ENCODE results near the gene PXDC1.

Gene PXDC1, protein sequence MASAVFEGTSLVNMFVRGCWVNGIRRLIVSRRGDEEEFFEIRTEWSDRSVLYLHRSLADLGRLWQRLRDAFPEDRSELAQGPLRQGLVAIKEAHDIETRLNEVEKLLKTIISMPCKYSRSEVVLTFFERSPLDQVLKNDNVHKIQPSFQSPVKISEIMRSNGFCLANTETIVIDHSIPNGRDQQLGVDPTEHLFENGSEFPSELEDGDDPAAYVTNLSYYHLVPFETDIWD

DNA sequence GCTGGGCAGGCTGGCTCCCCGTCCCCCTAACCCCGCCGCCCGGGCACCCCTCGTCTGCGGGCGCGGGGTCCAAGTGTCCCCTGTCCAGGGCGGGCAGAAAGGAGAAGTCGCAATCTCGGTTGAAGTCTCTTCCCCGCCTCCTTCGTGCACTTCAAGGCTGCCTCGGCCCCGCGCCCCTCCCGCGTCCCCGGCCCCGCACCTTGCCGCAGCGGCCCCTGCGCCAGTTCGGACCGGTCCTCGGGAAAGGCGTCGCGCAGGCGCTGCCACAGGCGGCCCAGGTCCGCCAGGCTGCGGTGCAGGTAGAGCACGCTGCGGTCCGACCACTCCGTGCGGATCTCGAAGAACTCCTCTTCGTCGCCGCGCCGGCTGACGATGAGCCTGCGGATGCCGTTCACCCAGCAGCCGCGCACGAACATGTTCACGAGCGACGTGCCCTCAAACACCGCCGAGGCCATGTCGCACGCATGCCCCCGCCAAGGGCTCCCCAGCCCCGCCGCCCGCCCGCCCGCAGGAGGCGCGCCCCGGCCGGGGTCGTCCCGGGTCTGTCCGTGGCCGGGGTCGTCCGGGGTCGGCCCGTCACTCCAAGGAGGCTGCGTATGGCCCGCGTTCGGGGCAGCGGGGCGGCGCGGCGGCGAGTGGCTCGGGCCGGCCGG, at the start of gene PXDC1:
Gene PXDC1 (minus strand): TSS at position 637 of the 653 bp plus-strand sequence. CDS start 182 bp downstream, at position 455.
- DNase-seq (ENCODE audit: low read depth in 2 of 2), result no peak

DNA sequence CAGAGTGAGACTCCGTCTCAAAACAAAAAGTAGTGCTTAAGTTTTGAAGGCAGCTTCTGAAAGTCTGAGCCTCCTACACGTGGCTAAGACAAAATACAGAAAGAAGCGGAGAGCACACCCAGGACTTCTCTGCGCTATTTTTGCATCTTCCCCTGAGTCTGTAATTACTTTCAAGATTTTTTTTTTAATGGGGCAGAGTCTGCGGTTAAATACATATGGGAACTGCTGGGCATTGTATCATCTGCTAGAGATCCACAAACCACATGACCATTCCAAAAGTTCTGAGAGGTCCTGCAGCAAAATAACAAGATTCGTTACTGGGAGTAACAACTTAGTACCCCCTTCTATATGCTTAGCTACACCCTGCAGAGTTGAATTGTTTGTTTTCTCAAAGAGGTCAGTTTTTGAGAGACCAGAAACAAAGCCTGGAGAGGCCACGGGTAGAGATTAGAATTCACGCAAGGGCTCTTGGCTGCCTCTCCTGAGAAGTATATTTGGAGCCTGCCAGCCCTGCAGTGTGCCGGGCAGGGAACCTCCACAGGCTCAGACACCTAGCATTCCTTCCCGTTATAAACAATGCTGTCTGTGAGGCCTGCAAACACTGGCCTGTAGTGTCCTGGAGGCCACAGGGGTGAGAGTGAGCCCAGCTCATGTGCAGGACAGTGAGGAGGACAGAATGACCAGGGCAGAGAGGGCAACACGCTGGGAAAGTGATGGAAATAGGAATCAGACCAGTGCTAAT, 49.5 kb upstream of the PXDC1 start:
- DNase-seq (ENCODE audit: low read depth in 2 of 2), result no peak

DNA sequence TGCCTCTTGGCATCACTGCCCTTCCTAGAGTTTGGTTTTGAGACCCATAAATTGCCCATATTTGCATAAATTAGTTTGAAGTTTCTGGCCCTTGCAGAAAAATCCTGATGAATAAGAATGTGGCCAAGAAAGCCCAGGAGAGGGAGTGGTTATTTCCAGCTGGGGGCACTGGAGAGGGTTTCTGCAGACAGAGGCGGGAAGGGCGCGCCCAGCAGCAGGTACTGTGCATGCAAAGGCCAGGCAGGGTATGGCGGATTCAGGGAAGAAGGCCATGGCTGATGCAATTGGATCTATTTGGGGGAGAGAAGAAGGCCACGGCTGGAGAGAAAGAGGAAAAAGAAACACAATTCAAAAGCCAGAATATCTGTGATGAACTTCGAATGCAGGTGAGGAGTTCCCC, 48.2 kb upstream of the PXDC1 start:
- DNase-seq (ENCODE audit: low read depth in 2 of 2), result no peak

DNA sequence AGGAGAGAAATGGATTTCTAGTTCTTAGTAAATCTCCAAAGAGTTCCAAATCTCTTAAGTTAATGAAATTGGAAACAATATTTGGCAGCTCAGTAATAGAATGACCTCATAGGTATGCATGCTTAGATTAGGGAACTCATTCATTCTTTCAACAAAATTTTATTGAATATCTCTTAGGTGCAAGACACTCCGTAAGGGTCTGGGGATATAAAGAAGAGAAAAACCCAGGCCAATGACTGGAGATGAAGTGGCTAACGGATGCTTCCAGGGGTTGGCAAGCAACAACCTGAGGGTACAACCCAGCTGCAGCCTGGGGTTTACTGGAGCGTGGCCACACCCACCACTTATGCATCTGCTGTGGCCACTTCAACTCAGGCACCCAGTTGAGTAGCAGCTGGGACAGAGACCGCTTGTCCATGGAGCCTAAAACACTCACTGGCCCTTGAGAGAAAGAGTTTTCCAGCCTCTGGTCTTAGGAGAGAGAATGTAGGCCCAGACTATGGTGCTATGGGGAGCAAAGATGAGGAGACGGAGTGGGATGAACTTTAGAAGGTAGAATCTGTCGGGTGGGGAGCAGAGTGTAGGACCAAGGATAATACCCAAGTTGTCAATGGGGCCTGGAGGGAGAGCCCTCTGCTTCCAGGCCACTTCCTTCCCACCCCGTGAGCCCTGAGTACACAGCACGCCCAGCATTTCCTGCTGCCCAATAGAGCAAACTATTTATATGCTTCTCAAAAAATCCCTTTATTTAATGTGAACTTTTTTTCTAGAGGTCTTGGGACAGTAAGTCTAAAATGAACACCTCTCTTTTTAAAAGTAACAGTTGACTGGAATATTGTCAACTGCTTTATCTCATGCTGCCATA, 46.8 kb upstream of the PXDC1 start:
- no peak for DNase-seq (ENCODE audit: low read depth in 2 of 2)

DNA sequence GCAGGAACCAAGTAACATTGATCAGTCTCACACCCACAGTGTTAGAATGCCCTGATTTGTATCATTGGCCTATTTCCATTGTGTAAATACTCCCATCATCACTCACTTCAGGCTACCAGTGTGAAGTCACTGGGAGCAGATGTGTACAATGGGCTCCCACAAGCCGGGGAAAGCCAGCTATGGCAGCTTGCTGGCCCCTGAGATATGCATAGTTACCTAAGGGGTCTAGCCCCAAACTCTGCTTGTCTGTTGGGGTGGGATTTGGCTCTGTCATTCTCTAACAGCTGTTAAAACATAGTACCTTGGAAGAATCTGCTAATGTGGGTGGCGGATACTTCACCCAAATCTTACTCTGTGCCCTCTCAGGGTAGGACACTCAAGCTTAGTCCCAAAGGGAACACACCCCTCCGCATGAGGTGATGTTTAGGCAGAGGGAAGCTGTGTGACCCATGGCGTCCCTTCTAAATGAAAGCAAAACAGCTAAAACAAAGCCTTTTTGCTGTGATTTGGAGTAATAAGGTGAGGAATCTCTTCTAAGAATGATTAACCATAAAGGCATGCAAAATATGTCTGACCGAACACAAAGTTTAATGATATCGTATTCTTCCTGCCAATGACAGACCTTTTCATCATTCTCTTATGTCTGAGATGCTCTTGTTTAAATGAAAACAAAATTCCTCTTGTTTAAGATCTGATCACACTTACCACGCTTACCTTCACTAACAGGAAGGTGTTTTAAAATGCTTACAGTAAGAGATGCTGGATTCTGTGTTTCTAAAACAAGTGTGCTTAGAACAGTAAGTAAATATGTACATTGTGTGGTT, 45.9 kb upstream of the PXDC1 start:
- DNase-seq (ENCODE audit: low read depth in 2 of 2), result peak; percentile 83 to 85

DNA sequence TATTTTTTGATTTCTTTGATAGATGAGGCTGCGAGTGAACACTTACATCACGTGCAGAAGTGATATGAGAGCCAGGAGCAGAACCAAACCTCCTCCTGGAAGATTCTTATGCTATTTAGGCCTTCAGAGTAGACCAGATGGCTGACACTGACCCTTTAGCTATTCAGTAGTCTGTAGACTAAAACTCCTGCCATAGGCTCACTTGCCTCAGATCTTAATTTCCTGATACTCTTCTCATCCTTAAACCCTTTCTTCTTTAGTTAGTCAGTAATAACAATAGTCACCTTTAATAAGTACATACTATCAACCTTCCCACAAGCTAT, 45.2 kb upstream of the PXDC1 start:
- no peak for DNase-seq (ENCODE audit: low read depth in 2 of 2)

DNA sequence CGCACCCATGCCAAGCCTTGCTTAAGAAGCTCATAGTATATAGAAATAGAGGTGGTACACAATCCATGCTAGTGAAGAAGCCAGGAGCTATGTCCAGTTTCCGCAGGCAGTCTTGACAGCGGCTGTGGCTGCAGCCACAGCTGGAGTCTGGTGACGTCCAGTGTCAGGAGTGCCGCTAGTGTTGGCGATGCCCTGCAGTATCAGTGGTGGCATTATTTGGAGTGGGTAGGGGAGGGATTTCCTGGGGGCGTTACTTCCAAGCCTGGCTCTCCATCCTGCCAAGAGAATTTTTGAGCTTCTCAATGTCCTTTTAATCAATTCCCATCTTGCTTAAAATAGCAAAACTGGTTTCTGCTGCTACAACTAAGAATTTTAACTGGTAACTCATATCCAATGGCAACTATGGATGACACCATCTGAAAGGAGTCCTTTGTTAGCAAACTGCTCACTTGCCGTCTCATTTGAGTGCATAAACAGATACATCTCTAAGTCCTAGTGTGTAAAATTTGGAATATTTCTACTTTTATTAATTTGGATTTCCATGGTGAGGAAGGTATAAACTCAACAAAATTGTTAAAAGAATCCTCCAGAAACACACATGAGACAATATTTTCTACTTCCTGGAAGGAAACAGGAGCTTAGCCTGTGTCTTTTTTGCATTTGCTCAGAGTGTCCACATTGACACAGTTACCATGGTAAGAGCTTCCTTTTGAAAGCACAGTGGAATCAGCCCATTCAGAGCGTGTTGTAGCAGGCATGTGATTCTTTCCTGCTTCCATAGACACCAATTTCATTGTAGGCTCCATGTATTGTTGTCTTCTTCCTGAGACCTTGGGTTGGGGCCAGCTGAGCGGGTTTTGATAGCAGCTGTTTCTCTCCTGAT, 44.6 kb upstream of the PXDC1 start:
- no peak for DNase-seq (ENCODE audit: low read depth in 2 of 2)

DNA sequence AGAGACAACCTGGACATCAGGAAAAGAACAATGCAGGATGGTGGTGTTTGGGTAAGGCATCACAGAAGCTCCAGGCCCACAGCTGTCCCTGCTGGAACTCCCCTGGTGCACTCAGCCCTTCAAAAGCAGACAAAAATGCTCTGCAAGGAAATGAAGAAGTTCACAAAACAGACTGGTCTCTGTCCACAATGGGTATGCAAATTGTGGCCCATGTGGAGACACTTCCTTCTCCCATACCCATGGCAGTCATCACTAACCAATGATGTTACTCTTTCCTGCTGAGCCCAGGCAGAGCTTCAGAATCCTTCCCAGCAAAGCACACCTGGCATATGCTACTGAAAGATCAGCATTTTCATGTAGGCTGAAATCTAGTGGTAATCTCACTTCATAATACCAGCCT, 42.6 kb upstream of the PXDC1 start:
- DNase-seq (ENCODE audit: low read depth in 2 of 2), result no peak

DNA sequence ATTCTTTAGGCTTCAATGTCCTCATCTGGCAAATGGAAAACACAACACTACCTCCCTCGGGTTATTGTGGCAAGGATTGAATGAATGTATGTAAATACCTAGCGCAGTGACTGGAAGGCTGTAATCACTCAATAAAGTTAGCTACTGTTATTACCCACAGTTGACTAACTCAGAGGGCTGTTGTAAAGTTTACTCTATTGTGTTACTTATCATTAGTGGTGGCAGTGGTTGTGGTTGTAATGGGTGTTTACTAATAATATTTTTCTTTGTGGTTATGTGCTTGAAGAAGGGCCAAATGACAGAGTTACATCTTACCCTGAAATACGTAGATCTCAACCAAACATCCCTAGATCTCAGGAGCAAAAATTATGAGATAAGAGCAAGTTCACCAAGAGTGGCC, 42.0 kb upstream of the PXDC1 start:
- DNase-seq (ENCODE audit: low read depth in 2 of 2), result no peak

DNA sequence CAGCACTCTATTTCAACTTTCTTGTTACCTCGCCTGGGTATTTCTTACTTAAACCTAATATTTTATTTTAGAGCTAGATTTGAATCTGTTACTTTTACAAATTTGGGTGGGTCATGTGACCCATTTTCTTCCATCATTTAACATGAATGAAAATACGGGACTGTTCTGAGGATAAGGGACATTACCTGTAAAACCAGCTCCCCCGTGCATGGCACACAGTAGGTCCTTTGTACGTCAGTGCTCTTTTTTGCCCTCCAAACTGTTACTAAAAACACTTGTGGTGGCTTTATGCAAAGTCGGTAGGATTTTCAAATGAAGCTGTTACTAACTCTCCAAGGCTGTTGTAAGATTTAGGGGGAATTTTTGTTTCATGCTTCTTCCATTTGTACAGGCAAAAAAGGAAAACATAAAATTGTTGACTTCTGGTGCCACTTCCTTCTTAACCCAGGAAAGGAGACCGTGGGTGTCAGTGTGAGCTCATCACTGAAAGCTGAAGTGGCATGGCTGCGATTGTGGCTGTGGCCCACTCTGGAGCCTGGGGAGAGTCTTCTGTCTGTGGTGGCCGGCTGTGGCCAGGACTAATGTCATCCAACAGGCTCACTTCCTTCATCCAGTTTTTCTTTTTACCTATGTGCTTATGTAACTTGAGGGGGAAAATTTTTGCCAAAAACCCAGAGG, 40.2 kb upstream of the PXDC1 start:
- no peak for DNase-seq (ENCODE audit: low read depth in 2 of 2)

DNA sequence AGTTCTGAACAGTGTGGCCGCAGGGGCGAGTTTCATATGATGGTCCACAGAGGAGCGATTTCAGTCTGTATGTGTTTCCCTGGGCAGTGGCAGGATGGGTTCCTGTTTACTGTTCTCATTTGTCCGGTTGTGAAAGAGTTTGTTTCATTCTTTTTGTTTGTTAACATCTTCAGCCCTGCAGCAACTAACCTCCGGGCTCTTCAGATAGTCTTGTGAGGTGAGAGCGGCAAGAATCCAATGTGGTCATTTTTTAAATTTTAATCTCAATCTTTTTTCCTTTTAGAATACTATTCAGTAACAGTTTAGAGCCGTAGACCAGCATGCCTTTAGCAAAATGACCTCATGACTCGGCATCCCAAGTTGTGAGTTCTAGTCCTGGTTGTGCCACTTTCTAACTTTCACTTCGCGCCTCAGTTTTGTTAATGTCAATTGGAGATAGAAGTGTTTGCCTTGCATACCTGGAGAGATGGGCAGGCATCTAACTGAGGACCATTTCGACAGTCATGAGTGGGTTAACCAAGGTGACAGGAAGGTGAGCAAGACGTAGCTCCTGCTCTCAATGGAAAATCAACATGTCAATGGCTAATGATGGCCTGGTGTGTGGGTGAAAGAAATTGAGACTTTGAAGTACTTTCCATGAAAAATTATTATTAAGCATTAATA, 38.5 kb upstream of the PXDC1 start:
- no peak for DNase-seq (ENCODE audit: low read depth in 2 of 2)

DNA sequence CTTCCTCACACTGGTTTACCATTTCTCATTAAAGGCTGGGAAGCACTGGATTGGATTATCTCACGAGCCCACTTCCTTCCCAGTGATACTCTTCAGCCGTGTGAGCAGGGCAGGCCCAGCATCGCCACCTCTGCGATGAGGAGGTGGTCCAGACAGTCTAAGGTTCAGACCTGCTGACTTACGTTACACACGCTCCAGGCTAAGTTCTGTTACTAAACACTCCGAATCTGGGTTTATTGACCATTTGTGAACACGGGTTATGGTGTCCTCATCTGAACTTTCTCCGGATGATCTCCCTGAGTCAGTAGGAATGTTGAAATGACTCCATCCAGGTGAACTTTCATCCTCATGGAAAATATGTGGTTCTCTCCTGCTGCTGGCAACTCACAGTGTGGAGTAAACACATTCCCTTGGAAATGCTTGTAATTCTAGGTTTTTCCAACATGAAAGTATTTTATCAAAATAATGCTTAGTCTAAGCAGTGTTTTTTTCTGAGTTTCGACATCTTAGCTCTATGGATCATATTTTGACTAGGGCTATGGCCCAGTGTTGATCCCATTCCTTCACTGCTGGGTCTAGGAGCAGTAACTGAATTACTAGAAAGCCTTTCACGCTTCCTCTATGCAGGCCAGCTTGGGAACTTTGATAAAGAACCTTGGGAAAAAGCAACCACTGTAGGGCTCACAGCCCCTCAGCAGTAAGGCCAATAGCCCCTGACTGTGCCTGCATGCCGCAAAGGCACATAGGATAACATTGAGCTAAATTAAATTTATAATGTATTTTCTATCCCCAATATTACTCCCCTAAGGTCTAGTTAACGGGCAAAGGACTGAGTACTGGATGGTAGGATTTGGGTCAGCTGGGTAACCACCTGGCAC, 37.7 kb upstream of the PXDC1 start:
- peak in 1 of 2 experiments; percentile 40 for DNase-seq (ENCODE audit: low read depth in 2 of 2)

DNA sequence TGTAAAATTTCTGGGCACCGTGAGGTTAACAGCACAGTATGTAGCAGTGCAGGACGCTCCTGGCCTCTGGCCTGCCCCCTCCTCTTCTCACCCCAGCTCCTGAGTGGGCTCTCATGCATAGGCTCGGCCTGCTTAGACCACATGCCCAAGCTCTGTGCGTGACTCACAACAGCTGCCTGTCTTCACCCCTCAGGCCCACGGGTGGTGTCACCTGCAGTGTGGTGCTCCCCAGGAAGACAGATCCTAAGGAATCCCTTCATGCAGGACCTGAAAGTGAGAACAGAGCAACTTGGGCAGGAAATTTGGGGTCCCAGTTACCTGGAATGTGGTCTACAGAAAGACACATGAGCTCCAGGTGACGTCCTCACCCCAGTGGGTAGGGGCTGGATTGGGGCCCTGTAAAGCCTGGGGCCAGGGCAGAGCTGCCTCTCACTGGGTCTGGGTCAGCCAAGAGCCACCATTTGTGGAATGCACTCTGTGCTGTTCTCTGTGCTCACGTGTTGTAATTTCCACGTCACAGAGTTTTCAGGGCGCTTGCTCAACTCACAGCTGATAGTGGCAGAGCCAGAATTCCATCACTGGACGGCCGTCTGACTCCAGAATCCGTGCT, 37.0 kb upstream of the PXDC1 start:
- DNase-seq (ENCODE audit: low read depth in 2 of 2), result no peak

DNA sequence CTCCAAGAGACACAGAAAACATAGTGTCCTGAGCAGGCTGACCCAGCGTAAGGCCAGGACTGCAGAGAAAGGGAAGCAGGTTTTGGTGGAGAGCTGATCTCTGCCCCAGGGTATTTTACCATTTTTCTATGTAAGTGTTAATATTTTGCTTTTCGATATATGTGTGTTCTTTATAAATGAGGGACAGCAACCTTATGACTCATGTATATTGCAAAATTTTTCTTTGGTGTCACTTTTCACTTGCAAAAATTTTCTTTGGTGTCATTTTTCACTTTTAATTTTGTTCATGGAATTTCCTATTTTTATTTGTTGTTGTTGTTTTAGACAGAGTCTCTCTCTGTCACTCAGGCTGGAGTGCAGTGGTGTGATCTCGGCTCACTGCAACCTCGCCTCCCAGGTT, 34.6 kb upstream of the PXDC1 start:
- DNase-seq (ENCODE audit: low read depth in 2 of 2), result no peak

DNA sequence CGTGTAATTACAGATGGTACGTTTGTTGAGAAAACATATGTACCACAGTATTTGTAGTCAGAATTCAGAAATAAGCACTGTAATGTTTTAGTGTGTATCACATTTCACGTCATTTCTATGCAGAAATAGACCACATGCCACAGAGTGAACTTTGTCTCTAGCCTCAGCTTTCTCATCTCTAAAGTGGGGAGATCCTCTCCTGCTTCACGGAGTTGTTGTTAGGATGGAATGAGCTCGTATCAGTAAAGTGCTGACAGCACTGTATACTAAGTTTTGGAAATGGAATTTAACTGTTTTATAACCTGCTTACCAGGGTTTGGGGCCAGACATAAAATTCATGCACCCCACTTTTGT, 34.2 kb upstream of the PXDC1 start:
- no peak for DNase-seq (ENCODE audit: low read depth in 2 of 2)

DNA sequence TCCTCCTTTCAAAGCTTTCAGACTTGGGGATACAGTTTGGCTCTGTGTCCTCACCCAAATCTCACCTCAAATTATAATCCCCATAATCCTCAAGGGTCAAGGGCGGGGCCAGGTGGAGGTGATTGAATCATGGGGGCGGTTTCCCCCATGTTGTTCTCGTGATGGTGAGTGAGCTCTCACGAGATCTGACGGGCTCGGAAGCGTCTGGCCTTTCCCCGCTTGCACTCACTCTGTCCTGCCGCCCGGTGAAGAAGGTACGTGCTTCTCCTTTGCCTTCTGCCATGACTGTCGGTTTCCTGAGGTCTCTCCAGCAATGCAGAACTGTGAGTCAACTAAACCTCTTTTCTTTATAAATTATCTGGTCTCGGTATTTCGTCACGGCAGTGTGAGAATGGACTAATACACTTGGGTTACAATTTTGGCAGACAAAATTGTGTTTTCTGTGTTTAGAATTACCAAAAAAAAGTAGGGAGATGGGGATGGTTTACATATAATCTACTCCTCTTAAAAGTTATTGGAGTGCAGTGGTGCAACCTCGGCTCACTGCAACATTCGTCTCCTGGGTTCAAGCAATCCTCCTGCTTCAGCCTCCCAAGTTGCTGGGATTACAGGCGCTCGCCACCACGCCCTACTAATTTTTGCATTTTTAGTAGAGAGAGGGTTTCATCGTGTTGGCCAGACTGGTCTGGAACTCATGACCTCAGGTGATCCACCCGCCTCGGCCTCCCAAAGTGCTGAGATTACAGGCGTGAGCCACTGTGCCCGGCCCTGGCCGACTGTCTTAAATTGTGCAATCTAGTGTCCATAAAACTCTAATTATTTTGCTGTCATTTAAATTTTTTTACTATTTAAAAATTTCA, 33.6 kb upstream of the PXDC1 start:
- DNase-seq (ENCODE audit: low read depth in 2 of 2), result no peak

DNA sequence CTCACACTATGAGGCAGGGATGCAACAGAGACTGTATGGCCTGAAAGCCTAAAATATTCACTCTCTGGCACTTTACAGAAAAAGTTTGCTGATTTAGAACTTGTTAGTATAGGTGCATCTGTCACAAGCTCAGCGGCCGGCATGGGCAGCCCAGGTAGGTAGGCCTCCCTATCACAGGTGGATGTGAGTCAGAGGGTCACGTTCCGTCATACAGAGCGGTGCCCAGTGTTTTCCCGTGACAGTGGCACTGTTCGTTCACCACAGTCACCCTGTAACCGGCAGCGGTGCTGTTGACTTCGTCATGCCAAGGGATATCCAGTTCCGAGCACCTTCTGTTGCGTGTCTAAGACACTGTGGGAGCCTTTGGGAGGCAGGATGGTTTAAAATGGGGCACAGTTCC, 32.9 kb upstream of the PXDC1 start:
- DNase-seq (ENCODE audit: low read depth in 2 of 2), result no peak

Data from fibroblast of skin of left biceps (primary cell).